K562 treated with DMSO at 1 percent for 24 hours (cell line): ENCODE data around the gene RPP14. TPM values are rescaled to one million over a fixed set of nuclear protein-coding genes. Genes with fewer than 3 reads are reported as not detected.

Source experiments
- total RNA-seq: library from RNA; unstranded; fragments of 300-600 nt; gene quantifications from 2 replicates; pipeline ENCODE4 v1.2.3, GENCODE V29; 2022; ENCODE audit warnings: low read depth; ENCODE audit not compliant: insufficient read depth

The RPP14 gene
- total RNA-seq, result 4.3 and 5.9 TPM in 2 replicates

GRCh38 chr3:58305882-58306711 lies at the start of gene RPP14, which contains the start of gene HTD2:
RPP14 (plus strand) TSS chr3:58306245; CDS start chr3:58310330, 4,085 bp downstream.
HTD2 (plus strand) TSS chr3:58306520; CDS start chr3:58317614, 11,094 bp downstream.

GRCh38 chr3:58332575-58333188 lies 26.6 kb downstream of the RPP14 start, which contains the start of gene PXK:
PXK (plus strand) TSS chr3:58332892; CDS start chr3:58332989, 97 bp downstream.

Other genes with a start within 250 kb of the RPP14 start
- gene DNASE1L3, start 95.3 kb upstream of the RPP14 start, total RNA-seq, result not detected in 2 replicates
- 5.0 and 5.1 TPM in 2 replicates for gene ABHD6, start 68.5 kb upstream of the RPP14 start, total RNA-seq
- gene HTD2, start 275 bp downstream of the RPP14 start, total RNA-seq, result 3.8 and 5.0 TPM in 2 replicates
- gene PXK, start 26.6 kb downstream of the RPP14 start, total RNA-seq, result 14.9 and 17.0 TPM in 2 replicates
- gene PDHB, start 127.6 kb downstream of the RPP14 start, total RNA-seq, result 54.9 and 56.2 TPM in 2 replicates
- gene KCTD6, start 185.9 kb downstream of the RPP14 start, total RNA-seq, result 3.5 TPM in 2 replicates
- gene ACOX2, start 230.9 kb downstream of the RPP14 start, total RNA-seq, result 0.75 TPM in 1 of 2 replicates, not detected in the other